ENCODE results near the gene ZNF835.

DNA sequence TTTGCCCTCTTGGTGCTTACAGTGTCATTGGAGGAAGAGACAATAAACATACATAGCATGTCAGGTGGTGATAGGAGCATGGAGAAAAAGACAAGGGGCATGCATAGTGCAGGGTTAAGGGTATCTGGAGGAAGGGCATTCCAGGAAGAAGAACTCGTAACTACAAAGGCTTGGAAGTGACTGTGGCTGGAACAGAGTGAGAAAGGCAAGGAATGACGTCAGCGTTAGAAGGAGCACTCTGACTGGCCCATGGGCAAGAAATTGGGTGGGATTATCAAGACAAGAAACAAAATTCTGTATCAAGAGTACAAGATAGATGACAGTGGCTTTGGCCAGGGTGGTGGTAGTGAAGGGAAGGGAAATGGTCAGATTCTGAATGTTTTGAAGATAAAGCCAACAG, 17.4 kb downstream of the ZNF835 start:
- no peak for TF ChIP-seq POLR2A (IDR thresholded peaks at IDR 0.05)
- TF ChIP-seq, protein P1, sequence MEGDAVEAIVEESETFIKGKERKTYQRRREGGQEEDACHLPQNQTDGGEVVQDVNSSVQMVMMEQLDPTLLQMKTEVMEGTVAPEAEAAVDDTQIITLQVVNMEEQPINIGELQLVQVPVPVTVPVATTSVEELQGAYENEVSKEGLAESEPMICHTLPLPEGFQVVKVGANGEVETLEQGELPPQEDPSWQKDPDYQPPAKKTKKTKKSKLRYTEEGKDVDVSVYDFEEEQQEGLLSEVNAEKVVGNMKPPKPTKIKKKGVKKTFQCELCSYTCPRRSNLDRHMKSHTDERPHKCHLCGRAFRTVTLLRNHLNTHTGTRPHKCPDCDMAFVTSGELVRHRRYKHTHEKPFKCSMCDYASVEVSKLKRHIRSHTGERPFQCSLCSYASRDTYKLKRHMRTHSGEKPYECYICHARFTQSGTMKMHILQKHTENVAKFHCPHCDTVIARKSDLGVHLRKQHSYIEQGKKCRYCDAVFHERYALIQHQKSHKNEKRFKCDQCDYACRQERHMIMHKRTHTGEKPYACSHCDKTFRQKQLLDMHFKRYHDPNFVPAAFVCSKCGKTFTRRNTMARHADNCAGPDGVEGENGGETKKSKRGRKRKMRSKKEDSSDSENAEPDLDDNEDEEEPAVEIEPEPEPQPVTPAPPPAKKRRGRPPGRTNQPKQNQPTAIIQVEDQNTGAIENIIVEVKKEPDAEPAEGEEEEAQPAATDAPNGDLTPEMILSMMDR (IDR thresholded peaks at IDR 0.05): no peak

Measured in vagina (tissue), 2 donors.